ENCODE results near the gene CCND1.

CCND1 gene

DNA sequence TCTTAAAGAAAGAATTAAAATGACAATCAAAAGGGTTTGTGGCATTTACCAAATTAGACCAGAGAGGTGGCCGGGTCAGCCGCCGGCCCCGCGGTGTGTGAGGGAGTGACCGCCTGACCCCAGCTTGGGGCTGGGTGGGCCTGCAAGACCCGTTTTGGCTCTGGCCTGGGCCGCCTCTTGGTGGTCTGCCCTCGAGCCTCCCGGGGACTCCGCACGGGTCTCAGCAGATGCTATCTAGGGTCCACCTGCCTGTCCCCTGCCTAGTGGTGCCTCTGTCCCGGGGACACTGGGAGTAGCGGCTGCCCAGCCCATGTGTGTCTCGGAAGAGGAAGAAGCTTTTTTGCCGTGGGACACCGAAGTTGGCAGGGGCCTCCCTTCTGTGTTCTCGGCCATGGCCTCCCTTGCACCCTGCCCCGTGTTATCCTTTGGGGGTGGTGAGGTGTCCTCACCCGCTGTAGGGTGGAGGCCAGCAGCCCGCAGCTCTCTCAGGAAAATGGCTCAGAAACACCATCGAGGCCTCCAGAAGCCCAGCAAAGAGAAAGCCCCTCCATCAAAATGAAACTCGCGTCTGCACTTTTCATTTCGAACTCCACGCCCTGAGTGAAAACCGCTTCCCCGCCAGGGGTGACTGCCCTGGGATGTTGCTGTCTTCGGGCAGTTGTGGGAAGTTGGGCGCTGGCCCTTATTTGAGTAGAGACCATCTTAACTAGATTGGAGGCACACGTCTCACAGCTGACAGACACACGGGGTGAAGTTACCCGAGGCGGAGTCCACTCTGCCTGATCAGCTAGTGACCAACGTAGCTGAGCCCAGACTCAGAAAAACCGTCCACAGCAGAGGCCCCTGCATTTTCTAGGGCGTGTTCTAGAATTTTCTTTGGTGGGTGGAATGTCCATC, 8.0 kb downstream of the CCND1 start:
- DNase-seq (ENCODE audit: low read depth, low spot score) = no peak
- no peak overlapping the region for H3K4me3 ChIP-seq (ENCODE audit: low read length)

DNA sequence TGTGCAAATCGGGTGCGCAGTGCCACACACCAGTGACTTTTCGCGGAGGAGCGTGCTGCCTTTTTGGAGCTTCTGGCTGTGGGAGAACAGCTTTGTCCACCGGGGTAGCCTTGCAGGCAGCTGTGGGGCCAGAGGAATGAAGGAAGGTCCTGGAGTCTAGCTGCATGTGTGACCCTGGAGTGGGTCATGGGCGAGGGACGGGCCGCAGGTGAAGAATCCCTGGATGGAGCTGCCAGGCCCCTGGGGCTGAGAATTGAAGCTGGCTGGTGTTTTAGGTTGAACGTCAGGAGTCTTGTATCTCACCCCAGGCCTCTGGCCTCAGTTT, 8.6 kb downstream of the CCND1 start:
- no peak overlapping the region for H3K4me3 ChIP-seq (ENCODE audit: low read length)
- DNase-seq (ENCODE audit: low read depth, low spot score) = no peak

DNA sequence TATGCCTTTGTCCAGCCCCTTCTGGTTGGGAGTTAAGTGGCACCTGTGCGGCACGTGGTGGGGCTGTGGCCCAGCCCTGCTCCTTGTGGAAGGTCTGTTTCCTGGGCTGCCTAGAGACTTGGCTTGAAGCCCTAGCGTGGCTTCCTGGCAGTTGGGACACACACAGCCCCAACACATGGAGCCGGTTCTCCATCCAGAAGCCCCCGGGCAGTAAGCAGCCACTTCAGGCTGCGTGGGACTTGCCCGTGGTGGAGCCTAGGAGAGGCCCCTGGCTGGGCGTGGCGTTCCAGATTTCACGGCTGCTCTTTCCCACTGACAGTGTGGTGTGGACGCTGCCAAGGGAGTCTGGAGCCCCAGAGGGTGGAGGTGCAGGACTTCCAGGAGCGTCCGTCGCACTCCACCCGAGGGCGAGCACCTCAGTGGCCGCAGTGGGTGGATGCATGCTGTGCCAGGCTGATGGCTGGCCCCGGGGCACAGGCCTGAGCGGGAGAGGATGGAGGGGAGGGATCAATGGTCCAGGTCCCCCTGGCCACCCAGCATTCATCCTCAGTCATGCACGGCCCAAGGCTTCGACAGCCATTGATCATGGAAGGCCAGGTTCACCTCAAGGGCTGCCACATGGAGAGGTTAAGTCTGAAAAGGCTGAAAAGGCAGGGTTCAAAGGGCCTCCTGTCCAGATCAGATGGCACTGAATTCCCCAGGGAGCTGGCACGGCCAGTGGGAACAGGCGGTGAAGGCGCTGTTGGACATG, 9.3 kb downstream of the CCND1 start:
- no peak for DNase-seq (ENCODE audit: low read depth, low spot score)
- no peak overlapping the region for H3K4me3 ChIP-seq (ENCODE audit: low read length)

DNA sequence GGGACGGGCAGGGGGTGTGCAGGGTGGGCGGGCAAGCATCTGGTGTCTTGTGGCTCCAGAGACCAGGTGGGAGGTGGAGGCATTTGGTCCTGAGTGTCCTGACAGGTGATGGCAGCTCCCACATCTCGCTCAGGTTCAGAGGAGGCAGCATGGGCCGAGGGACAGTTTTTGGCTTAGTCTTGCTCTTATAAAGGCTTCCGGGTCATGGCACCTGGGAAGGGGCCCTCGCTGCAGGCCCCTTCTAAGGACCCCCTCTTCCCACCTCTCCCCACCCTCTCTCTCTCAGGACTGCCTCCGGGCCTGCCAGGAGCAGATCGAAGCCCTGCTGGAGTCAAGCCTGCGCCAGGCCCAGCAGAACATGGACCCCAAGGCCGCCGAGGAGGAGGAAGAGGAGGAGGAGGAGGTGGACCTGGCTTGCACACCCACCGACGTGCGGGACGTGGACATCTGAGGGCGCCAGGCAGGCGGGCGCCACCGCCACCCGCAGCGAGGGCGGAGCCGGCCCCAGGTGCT, 9.9 kb downstream of the CCND1 start:
- DNase-seq (ENCODE audit: low read depth, low spot score) = no peak
- H3K4me3 ChIP-seq (ENCODE audit: low read length) = no peak overlapping the region

DNA sequence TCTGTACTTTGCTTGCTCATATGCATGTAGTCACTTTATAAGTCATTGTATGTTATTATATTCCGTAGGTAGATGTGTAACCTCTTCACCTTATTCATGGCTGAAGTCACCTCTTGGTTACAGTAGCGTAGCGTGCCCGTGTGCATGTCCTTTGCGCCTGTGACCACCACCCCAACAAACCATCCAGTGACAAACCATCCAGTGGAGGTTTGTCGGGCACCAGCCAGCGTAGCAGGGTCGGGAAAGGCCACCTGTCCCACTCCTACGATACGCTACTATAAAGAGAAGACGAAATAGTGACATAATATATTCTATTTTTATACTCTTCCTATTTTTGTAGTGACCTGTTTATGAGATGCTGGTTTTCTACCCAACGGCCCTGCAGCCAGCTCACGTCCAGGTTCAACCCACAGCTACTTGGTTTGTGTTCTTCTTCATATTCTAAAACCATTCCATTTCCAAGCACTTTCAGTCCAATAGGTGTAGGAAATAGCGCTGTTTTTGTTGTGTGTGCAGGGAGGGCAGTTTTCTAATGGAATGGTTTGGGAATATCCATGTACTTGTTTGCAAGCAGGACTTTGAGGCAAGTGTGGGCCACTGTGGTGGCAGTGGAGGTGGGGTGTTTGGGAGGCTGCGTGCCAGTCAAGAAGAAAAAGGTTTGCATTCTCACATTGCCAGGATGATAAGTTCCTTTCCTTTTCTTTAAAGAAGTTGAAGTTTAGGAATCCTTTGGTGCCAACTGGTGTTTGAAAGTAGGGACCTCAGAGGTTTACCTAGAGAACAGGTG, 11.1 kb downstream of the CCND1 start:
- DNase-seq (ENCODE audit: low read depth, low spot score) = no peak
- H3K4me3 ChIP-seq (ENCODE audit: low read length) = no peak overlapping the region

DNA sequence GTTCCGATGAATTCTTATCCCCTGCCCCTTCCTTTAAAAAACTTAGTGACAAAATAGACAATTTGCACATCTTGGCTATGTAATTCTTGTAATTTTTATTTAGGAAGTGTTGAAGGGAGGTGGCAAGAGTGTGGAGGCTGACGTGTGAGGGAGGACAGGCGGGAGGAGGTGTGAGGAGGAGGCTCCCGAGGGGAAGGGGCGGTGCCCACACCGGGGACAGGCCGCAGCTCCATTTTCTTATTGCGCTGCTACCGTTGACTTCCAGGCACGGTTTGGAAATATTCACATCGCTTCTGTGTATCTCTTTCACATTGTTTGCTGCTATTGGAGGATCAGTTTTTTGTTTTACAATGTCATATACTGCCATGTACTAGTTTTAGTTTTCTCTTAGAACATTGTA, 12.0 kb downstream of the CCND1 start:
- H3K4me3 ChIP-seq (ENCODE audit: low read length) = no peak overlapping the region
- no peak for DNase-seq (ENCODE audit: low read depth, low spot score)

DNA sequence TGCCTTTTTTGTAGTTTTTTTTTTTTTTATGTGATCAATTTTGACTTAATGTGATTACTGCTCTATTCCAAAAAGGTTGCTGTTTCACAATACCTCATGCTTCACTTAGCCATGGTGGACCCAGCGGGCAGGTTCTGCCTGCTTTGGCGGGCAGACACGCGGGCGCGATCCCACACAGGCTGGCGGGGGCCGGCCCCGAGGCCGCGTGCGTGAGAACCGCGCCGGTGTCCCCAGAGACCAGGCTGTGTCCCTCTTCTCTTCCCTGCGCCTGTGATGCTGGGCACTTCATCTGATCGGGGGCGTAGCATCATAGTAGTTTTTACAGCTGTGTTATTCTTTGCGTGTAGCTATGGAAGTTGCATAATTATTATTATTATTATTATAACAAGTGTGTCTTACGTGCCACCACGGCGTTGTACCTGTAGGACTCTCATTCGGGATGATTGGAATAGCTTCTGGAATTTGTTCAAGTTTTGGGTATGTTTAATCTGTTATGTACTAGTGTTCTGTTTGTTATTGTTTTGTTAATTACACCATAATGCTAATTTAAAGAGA, 12.5 kb downstream of the CCND1 start:
- no peak for DNase-seq (ENCODE audit: low read depth, low spot score)

DNA sequence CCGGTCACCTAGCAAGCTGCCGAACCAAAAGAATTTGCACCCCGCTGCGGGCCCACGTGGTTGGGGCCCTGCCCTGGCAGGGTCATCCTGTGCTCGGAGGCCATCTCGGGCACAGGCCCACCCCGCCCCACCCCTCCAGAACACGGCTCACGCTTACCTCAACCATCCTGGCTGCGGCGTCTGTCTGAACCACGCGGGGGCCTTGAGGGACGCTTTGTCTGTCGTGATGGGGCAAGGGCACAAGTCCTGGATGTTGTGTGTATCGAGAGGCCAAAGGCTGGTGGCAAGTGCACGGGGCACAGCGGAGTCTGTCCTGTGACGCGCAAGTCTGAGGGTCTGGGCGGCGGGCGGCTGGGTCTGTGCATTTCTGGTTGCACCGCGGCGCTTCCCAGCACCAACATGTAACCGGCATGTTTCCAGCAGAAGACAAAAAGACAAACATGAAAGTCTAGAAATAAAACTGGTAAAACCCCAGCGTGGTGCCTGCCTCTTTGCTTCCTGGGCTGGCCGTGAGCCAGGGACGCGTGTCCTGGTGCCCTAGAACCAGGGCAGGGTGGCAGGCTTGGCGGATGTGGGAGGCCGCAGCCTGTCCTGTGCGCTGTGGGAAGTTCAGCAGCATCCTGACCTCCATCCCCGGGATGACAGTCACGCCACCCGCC, 13.2 kb downstream of the CCND1 start:
- DNase-seq (ENCODE audit: low read depth, low spot score) = no peak
- H3K4me3 ChIP-seq (ENCODE audit: low read length) = no peak overlapping the region

More for the DNA sequence above, 12.5 kb downstream of the CCND1 start:
- no peak overlapping the region for H3K4me3 ChIP-seq (ENCODE audit: low read length)

DNA sequence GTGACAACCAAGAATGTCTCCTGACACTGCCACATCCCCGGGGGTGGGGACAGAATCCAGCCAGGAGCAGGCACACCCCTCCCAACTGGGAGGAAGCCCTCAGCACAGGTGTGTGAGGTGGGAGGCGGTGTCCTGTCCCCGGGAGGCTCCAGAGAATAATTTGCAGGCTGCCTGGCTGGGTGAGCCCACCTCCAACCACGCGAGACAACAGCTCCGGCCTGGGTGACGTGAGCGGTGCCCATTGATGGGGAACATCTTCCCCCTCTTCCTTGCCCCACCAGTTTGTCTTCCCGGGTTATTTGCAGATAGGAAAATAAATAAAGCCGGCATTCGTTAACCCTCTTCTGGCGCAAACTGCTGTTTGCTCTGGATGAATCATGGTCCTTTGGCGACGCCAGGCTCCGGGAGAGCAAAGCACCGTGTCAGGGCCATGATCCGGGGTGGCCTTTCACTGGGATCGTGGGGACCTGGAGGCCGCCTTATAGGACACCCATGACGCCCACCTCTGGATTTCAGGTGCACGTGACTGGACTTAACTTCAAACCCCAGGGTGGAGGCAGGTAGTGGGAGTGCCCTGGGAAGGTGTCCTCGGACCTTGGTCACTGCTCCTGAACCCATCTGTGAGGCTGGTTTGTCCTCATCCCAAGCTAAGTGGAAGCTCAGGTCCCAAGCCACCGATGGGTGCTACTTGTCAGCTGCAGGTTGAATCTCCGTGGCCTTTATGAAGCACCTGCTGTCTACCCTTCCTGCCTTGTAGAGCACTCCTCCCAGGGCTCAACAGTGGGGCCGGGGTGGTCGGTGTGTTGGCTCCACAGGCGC, 13.9 kb downstream of the CCND1 start:
- no peak for DNase-seq (ENCODE audit: low read depth, low spot score)
- H3K4me3 ChIP-seq (ENCODE audit: low read length) = no peak overlapping the region

DNA sequence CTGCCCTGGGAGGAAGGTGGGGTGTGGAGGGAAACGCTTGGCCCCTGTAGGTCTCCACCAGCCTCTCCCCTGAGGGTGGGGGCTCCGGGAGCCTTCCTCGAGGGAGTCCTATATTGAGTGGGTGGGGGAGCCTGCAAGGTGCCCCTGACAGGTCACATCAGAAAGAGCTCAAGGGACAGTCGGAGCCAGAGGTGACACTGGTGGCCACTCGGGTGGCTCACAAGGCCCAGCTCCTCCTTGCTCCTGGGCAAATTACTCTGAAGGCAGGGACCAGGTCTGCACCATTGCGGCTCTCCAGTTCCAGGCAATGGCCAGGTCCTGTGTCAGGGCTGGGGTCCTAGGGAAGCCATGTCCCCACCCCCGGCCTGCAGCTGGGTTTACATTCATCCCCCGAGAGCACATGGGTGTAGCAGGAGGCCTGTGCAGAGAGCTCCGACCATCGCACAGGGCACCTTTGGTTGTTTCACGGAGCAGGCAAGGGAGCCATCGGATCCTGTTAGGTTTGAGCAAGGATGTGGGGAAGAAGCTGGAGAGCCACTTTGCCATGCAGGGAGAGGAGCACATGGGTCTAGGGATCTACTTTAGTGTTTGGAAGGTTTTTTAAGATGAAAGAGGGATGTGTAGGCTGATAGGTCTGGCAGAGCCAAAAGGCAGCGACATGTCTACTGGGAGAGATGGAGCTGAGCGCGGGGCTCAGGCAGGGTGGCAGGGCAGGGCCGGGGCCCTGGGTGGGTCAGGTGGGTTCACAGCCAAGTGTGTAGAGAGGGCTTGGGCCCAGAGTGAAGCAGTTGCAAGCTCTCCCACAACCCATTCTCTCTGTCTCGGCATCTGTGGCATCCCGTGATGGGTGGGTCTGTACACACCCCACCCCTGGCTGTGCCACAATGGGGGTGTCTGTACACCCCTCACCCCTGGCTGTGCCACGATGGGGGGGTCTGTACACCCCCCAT, 14.8 kb downstream of the CCND1 start:
- H3K4me3 ChIP-seq (ENCODE audit: low read length) = no peak overlapping the region
- DNase-seq (ENCODE audit: low read depth, low spot score) = no peak

DNA sequence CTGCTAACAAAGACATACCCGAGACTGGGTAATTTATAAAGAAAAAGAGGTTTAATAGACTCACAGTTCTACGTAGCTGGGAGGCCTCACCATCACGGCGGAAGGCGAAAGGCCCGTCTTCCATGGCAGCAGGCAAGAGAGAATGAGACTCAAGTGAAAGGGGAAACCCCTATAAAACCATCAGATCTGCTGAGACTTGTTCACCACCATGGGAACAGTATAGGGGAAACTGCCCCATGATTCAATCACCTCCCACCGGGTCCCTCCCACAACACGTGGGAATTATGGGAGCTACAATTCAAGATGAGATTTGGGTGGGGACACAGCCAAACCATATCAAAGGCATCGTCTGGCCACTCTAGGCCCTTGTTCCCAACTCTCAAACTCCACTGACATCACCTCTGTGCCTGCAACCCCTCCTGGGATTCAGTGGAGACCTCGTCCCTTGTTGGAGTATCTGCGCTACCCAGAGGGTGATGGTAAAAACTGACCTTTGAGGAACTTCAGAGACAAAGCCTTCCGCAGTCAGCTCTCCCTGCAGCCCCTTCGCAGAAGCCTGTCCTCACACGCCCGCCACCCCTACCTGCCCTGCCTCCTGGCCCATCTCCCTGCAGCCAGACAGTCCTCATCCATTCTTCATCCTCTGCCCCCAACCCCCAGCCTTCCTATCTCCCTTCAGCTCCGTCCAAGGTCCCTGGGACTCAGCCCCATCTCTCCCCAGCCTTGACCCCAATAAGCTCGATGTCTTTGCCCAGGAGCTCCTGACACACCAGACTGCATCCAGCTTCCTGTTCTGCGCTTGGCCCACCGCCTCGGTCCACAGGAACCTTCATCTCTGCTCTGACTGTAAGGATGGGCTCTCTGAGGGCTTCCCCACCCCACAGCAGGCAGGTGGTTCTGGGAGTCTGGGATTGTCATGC, 15.8 kb downstream of the CCND1 start:
- no peak overlapping the region for H3K4me3 ChIP-seq (ENCODE audit: low read length)
- no peak for DNase-seq (ENCODE audit: low read depth, low spot score)

DNA sequence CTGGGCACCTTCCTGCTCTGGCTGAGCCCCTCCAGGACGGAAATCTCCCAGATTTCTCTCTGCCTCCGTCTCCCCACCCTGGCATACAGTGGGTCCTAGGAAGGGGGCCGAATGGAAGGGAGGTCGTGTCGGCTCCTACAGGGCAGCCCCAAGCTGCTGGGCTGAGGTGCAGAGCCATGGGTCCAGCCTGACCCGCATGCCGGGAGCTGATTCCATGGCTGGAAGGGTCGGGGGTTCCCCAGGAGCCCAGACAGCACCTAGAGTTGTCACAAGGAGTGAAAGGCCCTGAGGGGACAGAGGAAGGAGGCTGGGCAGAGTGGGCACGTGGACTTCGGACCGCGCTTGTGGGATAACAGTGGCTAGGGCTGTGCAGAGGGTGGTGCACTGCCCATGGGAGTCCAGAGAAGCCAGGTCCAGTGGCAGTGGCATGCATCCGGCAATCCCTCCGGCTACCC, 16.5 kb downstream of the CCND1 start:
- DNase-seq (ENCODE audit: low read depth, low spot score) = no peak
- no peak overlapping the region for H3K4me3 ChIP-seq (ENCODE audit: low read length)

DNA sequence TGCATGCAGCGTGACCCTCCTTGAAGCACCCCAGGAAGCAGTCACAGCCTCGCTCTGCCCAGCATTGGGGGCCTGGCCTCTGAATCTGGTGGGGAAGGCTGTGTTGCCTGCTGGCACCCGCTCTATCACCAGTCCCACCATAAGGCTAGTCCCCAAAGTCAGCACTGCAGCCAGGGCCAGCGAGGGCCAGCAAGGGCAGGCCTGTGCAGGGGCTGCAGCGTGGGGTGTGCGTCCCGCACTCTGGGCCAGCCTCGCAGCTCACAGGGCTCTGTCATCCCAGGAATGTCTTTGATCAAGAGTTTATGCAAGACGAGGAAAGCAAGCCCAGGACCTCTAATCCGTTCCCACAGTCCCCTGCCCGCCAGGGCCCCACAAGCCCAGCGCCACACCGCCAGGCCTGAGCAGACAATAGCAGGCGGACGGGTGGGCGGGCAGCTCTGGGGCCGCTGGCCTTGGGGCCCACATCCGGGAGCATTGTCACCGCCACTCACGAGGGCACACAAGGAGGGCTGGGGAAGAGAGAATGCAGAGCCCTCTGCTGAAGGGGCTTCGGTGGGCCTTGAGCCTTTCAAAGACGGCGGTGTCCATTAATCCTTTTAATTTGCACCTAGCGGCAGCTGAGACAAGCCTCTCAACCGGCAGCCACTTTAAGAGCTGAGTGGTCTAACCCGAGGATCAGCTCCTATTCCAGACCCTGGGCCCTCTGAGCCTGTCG, 17.1 kb downstream of the CCND1 start:
- H3K4me3 ChIP-seq (ENCODE audit: low read length) = no peak overlapping the region
- no peak for DNase-seq (ENCODE audit: low read depth, low spot score)

DNA sequence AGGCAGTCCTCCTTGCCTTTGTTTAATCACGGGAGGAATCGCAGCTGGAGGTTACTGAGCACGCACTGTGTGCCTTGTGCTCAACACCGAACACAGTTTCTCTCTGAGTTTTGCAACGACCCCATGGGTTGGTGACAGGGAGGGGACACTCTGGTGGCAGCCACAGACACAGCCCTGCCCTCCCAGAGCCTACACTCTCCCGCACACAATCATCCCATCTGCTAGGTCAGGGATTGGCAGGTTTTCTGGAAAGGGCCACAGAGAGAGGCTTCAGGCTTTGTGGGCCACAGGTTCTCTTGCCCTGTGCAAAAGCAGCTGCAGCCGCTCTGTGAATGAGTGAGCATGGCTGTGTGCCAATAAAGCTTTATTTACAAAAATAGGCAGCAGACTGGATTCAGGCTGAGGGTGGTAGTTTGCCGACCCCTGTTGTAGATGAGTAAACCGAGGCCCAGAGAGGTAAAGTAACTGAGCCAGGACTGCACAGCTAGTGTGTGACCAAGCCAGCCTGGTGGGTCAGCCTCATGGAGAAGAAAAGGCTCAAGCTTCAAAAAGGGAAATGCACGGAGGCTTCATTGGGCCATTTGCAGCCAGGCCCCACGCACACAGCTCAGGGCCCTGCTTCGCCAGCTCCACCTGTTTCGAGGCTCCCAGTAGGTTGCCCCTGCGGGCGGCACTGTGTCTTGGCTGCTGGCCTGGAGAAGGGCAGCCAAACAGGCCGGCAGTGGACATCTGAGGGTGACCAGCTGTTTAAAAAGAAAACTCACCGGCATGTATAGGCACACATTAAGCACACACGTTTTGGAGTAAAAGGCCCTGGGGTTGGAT, 17.9 kb downstream of the CCND1 start:
- no peak overlapping the region for H3K4me3 ChIP-seq (ENCODE audit: low read length)
- DNase-seq (ENCODE audit: low read depth, low spot score) = no peak

DNA sequence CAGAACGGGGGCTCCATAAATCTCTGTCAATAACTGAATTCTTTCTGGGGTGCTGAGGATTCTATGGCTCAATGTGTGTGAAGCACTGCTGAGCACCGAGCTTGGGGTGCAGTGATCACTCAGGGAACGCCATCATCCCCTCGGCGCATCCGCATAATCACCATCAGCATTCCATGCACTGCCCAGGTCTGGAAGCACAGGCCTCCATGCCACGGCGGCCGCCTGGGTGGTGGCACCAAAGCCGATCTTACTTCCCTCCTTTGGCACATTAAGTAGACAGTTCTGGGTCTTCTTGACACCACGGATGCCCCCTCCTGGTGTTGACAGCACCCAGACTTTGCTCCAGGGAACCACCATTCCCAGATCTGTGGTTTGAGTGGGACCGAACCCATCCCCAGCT, 18.6 kb downstream of the CCND1 start:
- no peak overlapping the region for H3K4me3 ChIP-seq (ENCODE audit: low read length)
- DNase-seq (ENCODE audit: low read depth, low spot score) = no peak
